Lung (tissue), 12 donors: Measurements from ENCODE around the gene SRRM4. TPM values are rescaled to one million over a fixed set of nuclear protein-coding genes. Genes with fewer than 3 reads are reported as not detected.
A peak's percentile ranks its signal among the peaks of the same experiment; 100 is the strongest.

Source experiments
- ATAC-seq: fragments of 200-7000 bp; cut with Tn5 transposase; one replicate; pipeline ENCODE4 v1.9.1; 2020; ENCODE audit warnings: moderate number of reproducible peaks; ENCODE audit not compliant: insufficient read depth, low FRiP score
- DNase-seq, 3 donors: peaks; one replicate each; pipeline ENCODE4 v3.0.0-alpha.2; 2013 to 2017
- H3K27ac ChIP-seq, 2 donors: one replicate each; pipeline ENCODE4 v1.5.1; 2013; ENCODE audit warnings: mild to moderate bottlenecking in 2 of 2, moderate library complexity in 2 of 2, control low read depth in 1 of 2, inconsistent platforms in 1 of 2, low read depth in 1 of 2, low read length in 1 of 2
- H3K27me3 ChIP-seq, 3 donors: one replicate each; pipeline ENCODE4 v1.5.1; 2013; ENCODE audit warnings: low read length in 2 of 3; ENCODE audit not compliant: control insufficient read depth in 3 of 3, insufficient read depth in 3 of 3
- H3K36me3 ChIP-seq, 4 donors: one replicate each; pipeline ENCODE4 v1.5.1; 2013; ENCODE audit warnings: low read length in 4 of 4, mild to moderate bottlenecking in 1 of 4, moderate library complexity in 1 of 4; ENCODE audit not compliant: control insufficient read depth in 4 of 4, insufficient read depth in 4 of 4
- H3K4me1 ChIP-seq, 5 donors: one replicate each; pipeline ENCODE4 v1.5.1; 2013; ENCODE audit warnings: low read length in 5 of 5, mild to moderate bottlenecking in 2 of 5, moderate library complexity in 1 of 5; ENCODE audit not compliant: control insufficient read depth in 5 of 5, insufficient read depth in 5 of 5
- H3K4me3 ChIP-seq: one replicate; pipeline ENCODE4 v1.5.1; 2013; ENCODE audit warnings: mild to moderate bottlenecking, control low read depth, moderate library complexity
- H3K9ac ChIP-seq, 2 donors: one replicate each; pipeline ENCODE4 v1.5.1; 2013; ENCODE audit warnings: low read length in 2 of 2, control low read depth in 1 of 2; ENCODE audit not compliant: insufficient read depth in 1 of 2
- H3K9me3 ChIP-seq, 4 donors: one replicate each; pipeline ENCODE4 v1.5.1; 2013; ENCODE audit warnings: low read length in 3 of 4, mild to moderate bottlenecking in 1 of 4, moderate library complexity in 1 of 4; ENCODE audit not compliant: control insufficient read depth in 4 of 4, insufficient read depth in 3 of 4
- WGBS, 2 donors: extraction: QIAGEN DNeasy Blood & Tissue Kit; methylation state at CpG; one replicate each; pipeline ENCODE4 v1.1.7; 2013; 5-methylcytosine and 5-hydroxymethylcytosine counted together
- polyA plus RNA-seq, 2 donors: library from polyadenylated mRNA; stranded (reverse); fragments of 200-250 nt; gene quantifications; one replicate each; pipeline ENCODE4 v1.2.1, GENCODE V29; 2013
- total RNA-seq, 2 donors: library from RNA; depleted of rRNA in 1 of 2; stranded (reverse); fragments of >200 nt in 1 of 2; gene quantifications; one replicate each; pipeline ENCODE4 v1.2.1, GENCODE V29; 2014 to 2021
- TF ChIP-seq, protein P1 (sequence below): IDR thresholded peaks from 2 replicates; pipeline ENCODE4 v1.5.1; 2012; ENCODE audit warnings: mild to moderate bottlenecking; ENCODE audit errors: control extremely low read depth, extremely low read depth
- donor health status: control.
- donor health status: control.
- donor health status: Bipolar disorder and iron deficiency.
- donor health status: healthy.
- donor health status: DM: yes; HTN: yes; CAD: no.

Gene SRRM4
- total and polyA plus RNA-seq, 4 donors: 0.01 to 0.20 (median 0.03) TPM

DNA sequence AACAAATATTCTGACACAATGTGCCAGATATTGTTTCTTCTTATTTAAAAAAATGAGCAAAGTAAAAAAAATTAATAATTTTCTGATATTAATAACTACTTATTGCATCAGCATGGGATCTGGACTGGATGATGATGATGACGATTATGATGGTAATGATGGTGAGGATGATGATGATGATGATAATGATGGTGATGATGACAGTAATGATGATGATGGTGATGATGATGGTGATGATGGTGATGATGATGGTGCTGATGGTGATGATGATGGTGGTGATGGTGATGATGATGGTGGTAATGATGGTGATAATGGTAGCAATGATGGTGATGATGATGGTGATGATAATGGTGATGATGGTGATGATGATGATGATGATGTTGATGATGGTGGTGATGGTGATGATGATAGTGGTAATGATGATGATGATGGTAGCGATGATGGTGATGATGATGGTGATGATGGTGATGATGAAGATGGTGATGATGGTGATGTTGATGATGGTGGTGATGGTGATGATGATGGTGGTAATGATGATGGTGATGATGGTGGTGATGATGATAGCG is 94.0 kb downstream of the SRRM4 start:
- no peak overlapping the region for H3K4me3 ChIP-seq
- no peak for DNase-seq

DNA sequence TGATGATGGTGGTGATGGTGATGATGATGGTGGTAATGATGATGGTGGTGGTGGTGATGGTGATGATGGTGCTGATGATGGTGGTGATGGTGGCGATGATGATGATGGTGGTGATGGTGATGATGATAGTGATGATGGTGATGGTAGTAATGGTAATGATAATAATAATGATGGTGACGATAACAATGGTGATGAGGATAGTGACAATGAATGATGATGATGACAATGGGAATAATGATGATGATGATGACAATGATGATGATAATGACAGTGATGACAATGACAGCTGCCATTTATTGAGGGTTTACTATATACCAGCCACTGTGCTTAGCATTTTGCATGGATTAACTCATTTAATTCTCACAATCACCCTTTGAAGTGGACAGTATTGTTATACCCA is 94.6 kb downstream of the SRRM4 start:
- 96 to 97% methylated on average over 2 of the region's 2 CpGs for WGBS, 2 donors
- H3K9ac ChIP-seq: no peak overlapping the region
- H3K9me3 ChIP-seq: no peaks in the 10 kb centered on the region
- peaks cover 0 to 7% (median 0%) of the 10 kb centered on the region in 3 donors for H3K27me3 ChIP-seq
- DNase-seq (no peak), ATAC-seq (no peak)
- TF ChIP-seq, protein P1, sequence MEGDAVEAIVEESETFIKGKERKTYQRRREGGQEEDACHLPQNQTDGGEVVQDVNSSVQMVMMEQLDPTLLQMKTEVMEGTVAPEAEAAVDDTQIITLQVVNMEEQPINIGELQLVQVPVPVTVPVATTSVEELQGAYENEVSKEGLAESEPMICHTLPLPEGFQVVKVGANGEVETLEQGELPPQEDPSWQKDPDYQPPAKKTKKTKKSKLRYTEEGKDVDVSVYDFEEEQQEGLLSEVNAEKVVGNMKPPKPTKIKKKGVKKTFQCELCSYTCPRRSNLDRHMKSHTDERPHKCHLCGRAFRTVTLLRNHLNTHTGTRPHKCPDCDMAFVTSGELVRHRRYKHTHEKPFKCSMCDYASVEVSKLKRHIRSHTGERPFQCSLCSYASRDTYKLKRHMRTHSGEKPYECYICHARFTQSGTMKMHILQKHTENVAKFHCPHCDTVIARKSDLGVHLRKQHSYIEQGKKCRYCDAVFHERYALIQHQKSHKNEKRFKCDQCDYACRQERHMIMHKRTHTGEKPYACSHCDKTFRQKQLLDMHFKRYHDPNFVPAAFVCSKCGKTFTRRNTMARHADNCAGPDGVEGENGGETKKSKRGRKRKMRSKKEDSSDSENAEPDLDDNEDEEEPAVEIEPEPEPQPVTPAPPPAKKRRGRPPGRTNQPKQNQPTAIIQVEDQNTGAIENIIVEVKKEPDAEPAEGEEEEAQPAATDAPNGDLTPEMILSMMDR: no peak
- no peak overlapping the region for H3K4me3 ChIP-seq
- H3K4me1 ChIP-seq: no peaks in the 10 kb centered on the region
- H3K27ac ChIP-seq: no peak overlapping the region
- no peaks in the 10 kb centered on the region for H3K36me3 ChIP-seq

More for the DNA sequence above, 94.0 kb downstream of the SRRM4 start:
- H3K9me3 ChIP-seq: no peaks in the 10 kb centered on the region
- 67 to 72% methylated on average over 3 of the region's 3 CpGs for WGBS, 2 donors
- no peak overlapping the region for H3K27ac ChIP-seq
- TF ChIP-seq, protein P1: no peak
- peaks cover 0 to 7% (median 2%) of the 10 kb centered on the region in 3 donors for H3K27me3 ChIP-seq
- no peaks in the 10 kb centered on the region for H3K4me1 ChIP-seq
- ATAC-seq: no peak
- H3K9ac ChIP-seq: no peak overlapping the region
- H3K36me3 ChIP-seq: no peaks in the 10 kb centered on the region

DNA sequence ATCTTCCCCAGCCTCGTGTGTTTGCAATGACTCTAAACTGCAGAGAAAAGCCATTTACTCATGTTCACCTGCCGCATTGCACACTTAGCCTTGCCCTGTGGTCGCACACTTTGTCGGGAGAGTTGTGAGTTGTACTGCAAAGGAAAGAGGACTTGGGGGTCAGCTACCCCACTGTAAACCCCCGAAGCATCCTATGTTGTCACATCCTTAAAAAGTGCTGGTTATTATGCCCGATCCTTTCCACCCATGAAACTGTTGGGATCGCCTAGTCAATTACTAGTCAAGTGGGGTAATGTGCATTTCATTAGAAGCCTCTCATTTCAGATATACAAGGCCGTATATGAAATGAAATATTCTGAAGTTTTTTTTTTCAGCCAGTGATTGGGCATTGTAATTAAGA is 98.2 kb downstream of the SRRM4 start:
- H3K4me3 ChIP-seq: no peak overlapping the region
- WGBS, 2 donors: 85 to 86% methylated on average over 8 of the region's 8 CpGs
- no peak overlapping the region for H3K27ac ChIP-seq
- H3K9ac ChIP-seq: no peak overlapping the region
- peaks cover 0 to 7% (median 0%) of the 10 kb centered on the region in 3 donors for H3K27me3 ChIP-seq
- no peak for ATAC-seq
- no peaks in the 10 kb centered on the region for H3K9me3 ChIP-seq
- H3K36me3 ChIP-seq: no peaks in the 10 kb centered on the region
- no peak for DNase-seq
- TF ChIP-seq, protein P1: no peak
- H3K4me1 ChIP-seq: no peaks in the 10 kb centered on the region

DNA sequence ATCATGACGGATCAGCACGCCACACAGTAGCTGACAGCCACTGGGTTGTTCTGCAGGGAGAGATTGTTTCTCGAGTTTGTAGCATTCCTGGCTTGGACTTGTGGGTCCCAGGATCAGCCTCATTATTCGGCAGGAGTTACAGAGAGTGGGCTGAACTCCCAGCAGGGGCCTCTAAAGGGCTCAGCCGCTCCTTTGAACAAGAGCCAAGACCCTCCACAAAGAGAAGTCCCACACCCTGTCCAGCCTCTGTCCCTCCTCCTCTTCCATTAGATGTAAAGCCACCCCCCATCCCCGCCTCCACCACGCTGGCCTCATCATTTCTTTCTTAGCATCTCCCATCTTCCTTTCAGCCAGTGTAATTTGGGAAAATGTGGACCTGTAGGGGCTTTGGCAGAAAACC is 100.7 kb downstream of the SRRM4 start:
- ATAC-seq (no peak), DNase-seq (peak; percentile 11 to 32 (median 16))
- no peak overlapping the region for H3K27ac ChIP-seq
- peaks cover 0 to 7% (median 0%) of the 10 kb centered on the region in 3 donors for H3K27me3 ChIP-seq
- no peak overlapping the region for H3K9ac ChIP-seq
- H3K4me3 ChIP-seq: no peak overlapping the region
- H3K4me1 ChIP-seq: no peaks in the 10 kb centered on the region
- 62 to 68% methylated on average over 7 of the region's 7 CpGs for WGBS, 2 donors
- TF ChIP-seq, protein P1: no peak
- H3K36me3 ChIP-seq: no peaks in the 10 kb centered on the region
- H3K9me3 ChIP-seq: no peaks in the 10 kb centered on the region
